Cardiac septum (tissue), 1 donor: ENCODE measurements around the gene TGFBR3. TPM values are rescaled to one million over a fixed set of nuclear protein-coding genes. Genes with fewer than 3 reads are reported as not detected.

Experiments used
- DNase-seq: peaks from one replicate; pipeline ENCODE4 v3.0.0-alpha.2; 2020; ENCODE audit warnings: low spot score
- intact Hi-C: fragments of 100-400 bp; cut with DNase I; formaldehyde crosslinking; loops from one replicate; pipeline ENCODE4 v1.14.0; 2022
- total RNA-seq: library from RNA; stranded (reverse); fragmentation: NEBNext Ultra II Directional; extraction: Animal tissue kit (Norgen Biotek cat#: 25700); gene quantifications from one replicate; pipeline ENCODE4 v1.2.1, GENCODE V29; 2021
- donor health status: DM: no; HTN: no; CAD: no.

Gene TGFBR3
- total RNA-seq, 1 donor from 2014 or later = 12.6 TPM

GRCh38 chr1:91885213-91885715 is 687 bp downstream of the TGFBR3 start:
- intact Hi-C loops = loop anchor here (5.0 to 10.0 kb wide), 7 partner anchors 38 to 383 kb away; partner anchors contain the start of gene CDC7
- no peak for DNase-seq

DNA sequence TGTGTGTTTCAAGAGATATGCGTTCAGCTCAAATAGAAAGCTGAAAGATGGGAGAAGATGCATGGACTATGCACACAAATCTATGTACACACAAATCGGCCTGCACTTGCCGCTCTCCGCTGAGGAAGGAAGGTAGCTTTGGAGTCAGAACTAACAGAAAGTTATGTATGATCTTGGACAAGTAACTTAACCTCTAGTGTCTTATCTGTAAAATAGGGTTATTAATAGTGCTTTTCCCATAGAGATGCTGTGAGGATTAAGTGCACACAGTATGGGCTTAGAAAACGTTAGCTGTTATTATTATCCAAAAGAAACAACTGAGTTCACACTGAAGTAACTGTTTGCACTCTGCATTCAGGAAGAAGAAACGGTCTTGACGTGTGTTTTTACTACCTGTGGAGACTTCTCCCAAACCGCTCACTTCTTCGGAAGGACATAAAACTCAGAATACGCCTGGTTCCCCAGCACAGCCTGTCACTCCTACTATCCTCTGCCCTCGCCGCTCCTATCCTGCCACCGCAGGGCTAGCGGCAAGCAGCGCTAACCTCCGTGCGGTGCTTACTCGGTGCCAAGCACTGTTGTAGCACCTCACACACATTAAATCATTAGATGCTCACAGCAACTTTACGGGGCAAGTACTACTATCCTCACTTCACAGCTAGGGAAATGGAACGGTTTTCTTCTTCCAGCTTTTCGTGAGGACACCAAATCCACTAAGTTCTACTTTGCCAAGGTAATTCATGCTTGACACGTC is 1.3 kb downstream of the TGFBR3 start:
- intact Hi-C loops = loop anchor here (5.0 to 10.0 kb wide), 7 partner anchors 37 to 382 kb away; partner anchors contain the start of gene CDC7
- no peak for DNase-seq

DNA sequence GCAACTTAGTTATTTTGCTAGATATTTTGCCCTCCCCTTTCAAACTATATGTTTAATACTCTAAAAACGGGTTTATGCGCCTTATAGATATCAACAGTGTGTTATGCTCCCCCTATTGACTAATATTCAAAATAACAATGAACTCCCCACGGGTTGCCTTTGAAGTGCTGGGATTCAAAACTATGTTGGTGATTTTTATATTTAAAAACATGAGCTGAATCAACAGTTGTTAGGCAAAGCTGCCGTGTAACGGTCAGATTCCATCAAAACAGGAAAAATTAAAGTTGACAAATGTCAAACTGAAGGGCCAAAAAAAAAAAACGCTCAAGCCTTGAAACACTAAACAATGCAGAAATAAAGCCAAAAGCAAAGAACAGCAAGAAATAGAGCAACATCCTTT is 2.5 kb downstream of the TGFBR3 start:
- no peak for DNase-seq
- intact Hi-C loops = loop anchor here (10.0 kb wide), 2 partner anchors 89 to 189 kb away; no protein-coding TSS in a partner anchor

DNA sequence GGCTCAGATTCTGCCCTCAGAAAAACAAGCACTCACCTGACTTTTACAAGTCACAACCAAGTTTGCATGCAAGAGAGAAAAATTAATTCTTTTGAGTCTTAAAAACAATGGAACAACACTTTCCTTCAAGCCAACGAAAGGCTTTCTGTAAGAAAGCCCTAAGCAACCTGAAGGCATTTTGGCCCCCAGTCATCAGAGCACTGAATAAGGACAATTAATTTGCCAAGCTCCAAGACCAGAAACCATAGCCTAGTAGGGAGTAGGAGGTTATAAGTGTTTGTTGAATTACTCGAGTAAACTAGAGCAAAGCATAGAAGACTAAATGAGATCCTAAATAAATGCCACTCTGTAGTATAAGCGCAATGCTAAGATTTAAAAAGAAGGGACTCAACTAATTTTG is 4.7 kb downstream of the TGFBR3 start:
- no peak for DNase-seq
- intact Hi-C loops = loop anchor here (10.0 kb wide), 2 partner anchors 86 to 186 kb away; no protein-coding TSS in a partner anchor

DNA sequence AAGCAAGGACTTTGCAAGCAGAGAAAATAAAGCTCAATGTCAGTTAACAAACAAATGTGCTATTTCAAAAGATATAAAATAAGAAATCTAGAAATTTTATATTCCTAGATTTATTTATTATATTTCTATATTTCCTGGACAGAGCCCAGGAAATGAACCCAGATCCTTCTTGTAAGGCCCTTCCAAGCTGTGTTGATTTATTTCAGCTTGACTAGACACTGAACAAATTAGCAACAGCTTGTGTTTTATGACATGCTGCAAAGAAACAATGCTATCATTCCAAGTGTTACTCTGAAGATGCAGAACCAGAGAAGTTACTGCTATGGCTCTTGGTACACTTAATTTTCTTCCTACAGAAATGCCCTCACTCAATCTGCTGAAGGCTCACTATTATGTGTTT is 6.2 kb downstream of the TGFBR3 start:
- intact Hi-C loops = loop anchor here (10.0 kb wide), 2 partner anchors 85 to 185 kb away; no protein-coding TSS in a partner anchor
- no peak for DNase-seq

DNA sequence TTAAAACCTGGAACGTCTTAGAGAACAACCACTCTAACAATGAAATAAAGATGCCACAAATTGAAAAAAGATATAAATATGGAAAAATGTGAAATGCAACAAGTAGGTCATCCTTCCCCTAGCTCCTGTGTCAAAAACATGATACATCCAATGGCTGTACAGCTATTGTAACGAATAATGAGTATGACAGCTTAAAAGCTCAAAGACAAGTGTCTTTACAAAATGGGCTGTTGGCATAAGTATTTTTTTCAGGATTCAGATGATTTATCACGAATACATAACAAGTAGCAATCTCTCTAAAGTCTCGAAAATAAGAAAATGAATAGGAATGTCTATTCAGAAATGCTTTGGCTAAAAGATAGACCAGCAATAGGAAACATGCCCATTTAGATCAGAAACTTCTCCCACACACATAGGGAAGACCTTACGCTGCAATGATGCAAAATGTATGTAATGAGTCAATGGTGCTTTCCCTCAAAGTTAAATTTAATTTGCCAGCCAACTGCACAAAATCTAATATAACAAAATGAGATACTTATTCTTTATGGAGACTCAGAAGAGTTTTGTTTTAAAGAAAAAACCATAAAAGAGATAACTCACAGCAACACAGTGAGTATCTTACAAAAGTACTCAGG is 8.3 kb downstream of the TGFBR3 start:
- no peak for DNase-seq
- intact Hi-C loops = no loop called here

DNA sequence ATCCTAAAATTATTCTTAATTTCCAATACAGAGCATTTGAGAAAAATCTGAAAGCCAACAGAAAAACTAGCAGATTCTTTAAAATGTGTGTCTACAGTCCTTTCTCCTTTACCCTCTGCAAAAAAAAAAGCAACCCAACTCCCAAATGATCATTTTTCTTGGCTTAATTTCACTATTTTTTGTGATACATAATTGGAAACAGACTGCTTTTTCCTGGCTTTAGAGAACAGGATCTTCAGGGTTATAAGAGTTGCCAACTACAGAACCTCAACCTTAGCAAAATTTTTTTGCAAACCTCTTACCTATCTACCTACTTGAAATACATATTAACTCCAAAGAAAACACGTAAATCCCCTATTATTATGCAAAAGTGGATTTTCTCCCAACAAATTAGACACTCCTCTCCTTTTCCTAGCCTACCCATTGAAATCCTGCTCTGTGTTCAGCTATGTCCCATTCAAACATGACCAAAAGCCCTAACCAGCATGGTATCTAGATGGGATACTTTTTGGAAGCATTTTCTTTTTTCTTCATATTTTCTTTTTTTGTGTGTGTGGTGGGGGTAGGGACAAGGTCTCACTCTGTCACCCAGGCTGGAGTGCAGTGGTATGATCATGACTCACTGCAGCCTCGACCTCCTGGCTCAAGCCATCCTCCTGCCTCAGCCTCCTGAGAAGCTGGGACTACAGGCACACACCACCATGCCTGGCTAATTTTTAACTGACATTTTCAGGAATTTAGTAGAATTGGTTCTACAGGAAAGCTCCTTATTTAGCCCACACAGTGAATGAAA is 9.0 kb downstream of the TGFBR3 start:
- intact Hi-C loops = no loop called here
- DNase-seq = no peak

- intact Hi-C loops = no loop called here
These were observed 9.9 kb downstream of the TGFBR3 start for GRCh38 chr1:91876040-91876470.

GRCh38 chr1:91874167-91874566 is 11.8 kb downstream of the TGFBR3 start:
- no peak for DNase-seq

More at GRCh38 chr1:91876040-91876470, 9.9 kb downstream of the TGFBR3 start:
- no peak for DNase-seq

GRCh38 chr1:91872559-91873081 is 13.3 kb downstream of the TGFBR3 start:
- intact Hi-C loops = no loop called here
- no peak for DNase-seq

More at GRCh38 chr1:91874167-91874566, 11.8 kb downstream of the TGFBR3 start:
- intact Hi-C loops = no loop called here

GRCh38 chr1:91872000-91872399 is 14.0 kb downstream of the TGFBR3 start:
- no peak for DNase-seq
- intact Hi-C loops = no loop called here

GRCh38 chr1:91870322-91870721 is 15.6 kb downstream of the TGFBR3 start:
- DNase-seq = no peak
- intact Hi-C loops = no loop called here

- intact Hi-C loops = no loop called here
- DNase-seq = no peak
These were observed 19.5 kb downstream of the TGFBR3 start for GRCh38 chr1:91866425-91866824.

DNA sequence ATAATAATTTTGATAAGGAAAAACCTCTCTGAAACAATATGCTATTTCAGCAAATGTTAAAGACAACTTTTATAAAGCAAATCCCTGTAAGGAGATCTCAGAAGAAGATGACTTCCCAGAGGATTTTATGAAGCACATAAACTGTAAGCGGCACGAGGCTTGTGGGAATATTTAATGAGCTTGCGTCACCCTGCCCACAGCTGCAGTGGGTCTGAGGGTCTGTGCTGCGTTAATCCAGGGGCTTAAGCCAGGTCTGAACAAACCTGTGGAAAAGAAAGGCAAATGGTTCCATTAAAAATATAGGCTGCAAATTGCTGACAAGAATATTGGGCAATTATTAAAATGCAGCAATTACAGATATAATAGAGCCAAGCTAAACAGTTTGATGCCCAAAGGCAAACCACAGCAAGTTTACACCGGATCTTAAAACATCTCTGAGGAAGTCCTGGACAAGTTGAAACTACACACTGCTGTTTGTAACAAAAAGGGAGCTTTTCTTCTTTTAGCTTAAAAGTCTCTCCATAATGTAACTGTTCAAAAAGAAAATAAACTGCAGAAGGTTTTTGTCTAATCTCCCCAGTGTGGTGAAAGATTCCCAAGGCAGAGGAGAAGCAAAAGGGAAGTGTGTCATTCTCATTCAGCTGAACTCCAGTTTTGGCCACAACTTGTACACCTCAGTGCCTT is 21.8 kb downstream of the TGFBR3 start:
- intact Hi-C loops = no loop called here
- DNase-seq = no peak

DNA sequence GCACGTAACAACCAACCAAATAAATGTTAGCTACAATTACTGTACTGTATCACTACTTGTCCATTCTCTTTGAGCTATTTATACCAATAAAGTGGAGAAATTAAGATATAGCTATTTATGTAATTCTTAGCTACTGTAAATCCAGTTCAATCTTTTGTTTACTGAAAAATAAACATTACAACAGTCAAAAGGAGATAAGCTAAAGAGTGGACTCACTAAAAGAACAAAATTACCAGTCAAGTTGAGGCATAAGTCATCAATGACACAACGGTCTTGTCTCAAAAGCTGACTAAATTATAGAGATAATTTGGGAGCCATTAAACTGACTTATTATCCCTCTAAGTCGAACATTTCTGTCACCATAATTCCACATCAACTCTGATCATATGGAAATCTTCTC is 22.5 kb downstream of the TGFBR3 start:
- intact Hi-C loops = no loop called here
- DNase-seq = no peak

DNA sequence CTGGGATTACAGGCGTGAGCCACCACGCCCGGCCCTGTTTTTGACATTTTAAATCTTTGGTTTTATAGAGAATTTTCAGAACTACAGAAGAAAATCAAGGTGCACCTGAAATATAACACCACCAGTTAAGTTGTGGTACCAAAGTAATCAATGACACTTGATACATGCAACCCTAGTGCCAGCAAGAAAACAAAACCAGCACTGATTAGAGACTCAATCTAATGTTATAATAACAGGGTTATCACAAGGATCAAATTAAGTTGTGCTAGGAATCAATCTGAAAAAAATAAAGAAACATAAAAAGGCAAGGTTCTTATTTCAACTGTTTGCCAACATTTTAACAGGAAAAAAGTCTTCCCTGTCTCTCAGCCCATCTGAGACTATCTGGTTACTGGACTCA is 23.8 kb downstream of the TGFBR3 start:
- intact Hi-C loops = no loop called here
- no peak for DNase-seq

DNA sequence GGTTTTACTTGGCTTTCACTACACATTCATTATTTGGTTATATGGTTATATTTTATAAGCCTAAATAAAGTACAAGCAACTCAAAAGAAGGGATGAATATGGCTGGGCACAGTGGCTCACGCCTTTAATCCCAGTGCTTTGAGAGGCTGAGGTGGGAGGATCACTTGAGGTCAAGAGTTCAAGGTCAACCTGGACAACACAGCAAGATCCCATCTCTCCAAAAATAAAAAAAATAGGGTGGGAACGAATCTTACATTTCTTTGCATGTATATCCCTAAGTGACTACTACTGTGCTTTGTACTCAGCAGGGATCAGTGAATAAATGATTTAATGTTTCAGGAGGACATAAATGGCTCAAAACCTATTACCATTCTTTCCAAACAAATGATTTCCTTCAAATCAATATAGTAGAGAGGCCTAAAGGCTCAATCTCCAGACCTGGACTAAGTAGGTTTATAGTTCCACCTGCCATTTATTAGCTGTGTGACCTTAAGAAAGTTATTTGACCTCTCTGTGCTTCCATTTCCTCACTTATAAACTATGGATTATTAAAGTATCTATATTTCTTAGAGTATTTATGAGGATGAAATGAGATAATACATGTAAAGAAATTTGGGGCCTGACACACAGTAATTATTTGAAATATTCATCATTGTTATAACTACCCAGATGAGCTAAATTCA is 28.3 kb downstream of the TGFBR3 start:
- DNase-seq = no peak
- intact Hi-C loops = no loop called here

DNA sequence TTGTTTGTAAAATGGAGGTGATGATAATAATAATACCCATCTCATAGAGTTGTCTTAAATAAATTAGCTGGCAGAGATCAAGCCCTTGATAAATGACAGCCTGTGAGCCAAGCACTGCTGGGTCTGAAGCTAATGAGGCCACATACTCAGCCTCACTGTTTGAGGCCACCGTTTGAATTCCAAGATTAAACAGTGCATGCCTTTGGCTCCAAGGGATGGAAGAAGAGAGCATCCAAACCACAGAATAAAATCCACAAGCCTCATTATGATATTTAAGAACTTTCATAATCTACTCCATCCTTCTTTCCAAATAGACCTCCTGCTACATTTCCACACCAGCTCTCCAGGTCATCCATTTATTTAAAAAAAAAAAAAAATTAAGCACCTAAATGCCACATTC is 29.0 kb downstream of the TGFBR3 start:
- intact Hi-C loops = no loop called here
- DNase-seq = no peak
